Thoracic aorta (tissue), 2 donors: Measurements from ENCODE around the gene DIS3L2. TPM values are rescaled to one million over a fixed set of nuclear protein-coding genes. Genes with fewer than 3 reads are reported as not detected.
A peak's percentile ranks its signal among the peaks of the same experiment; 100 is the strongest.

ENCODE experiments used
- ATAC-seq: fragments of 150-250 bp; one replicate; pipeline ENCODE4 v1.8.0; 2017; ENCODE audit warnings: low read depth; ENCODE audit not compliant: insufficient number of reproducible peaks, low FRiP score
- DNase-seq: peaks from one replicate; pipeline ENCODE4 v3.0.0-alpha.2; 2020; ENCODE audit warnings: low spot score
- H3K27ac ChIP-seq, 2 donors: fragments of 200-600 bp; sonication (generic); 1 replicate in 1 of 2; 2 replicates in 1 of 2; pipeline ENCODE4 v1.5.1; 2016; ENCODE audit warnings: mild to moderate bottlenecking in 2 of 2, moderate library complexity in 2 of 2
- H3K27me3 ChIP-seq: fragments of 200-600 bp; sonication (generic); replicated peaks from 2 replicates; pipeline ENCODE4 v1.6.0; 2016; ENCODE audit warnings: mild to moderate bottlenecking; ENCODE audit not compliant: insufficient read depth
- H3K36me3 ChIP-seq: fragments of 200-600 bp; sonication (generic); one replicate; pipeline ENCODE4 v1.5.1; 2016
- H3K4me1 ChIP-seq, 2 donors: fragments of 200-600 bp; sonication (generic); 1 replicate in 1 of 2; 2 replicates in 1 of 2; pipeline versions ENCODE4 v1.5.1 to v1.6.0; 2016; ENCODE audit warnings: low read depth in 2 of 2, mild to moderate bottlenecking in 1 of 2; ENCODE audit not compliant: control insufficient read depth in 1 of 2
- H3K4me3 ChIP-seq: fragments of 200-600 bp; sonication (generic); 2 replicates; pipeline ENCODE4 v1.5.1; 2016; ENCODE audit warnings: mild to moderate bottlenecking
- H3K9me3 ChIP-seq: fragments of 200-600 bp; sonication (generic); 2 replicates; pipeline ENCODE4 v1.5.1; 2016
- CTCF ChIP-seq: fragments of 200-600 bp; sonication (generic); IDR thresholded peaks from one replicate; pipeline ENCODE4 v1.5.1; 2019; ENCODE audit warnings: antibody characterized with exemption
- total RNA-seq, 2 donors: library from RNA; depleted of rRNA; stranded (reverse); fragments of >200 nt; gene quantifications; one replicate each; pipeline versions ENCODE4 v1.1.0 to v1.2.3, GENCODE V29; 2016

Gene DIS3L2
- total RNA-seq, 2 donors from 2014 or later: 26.4 to 32.5 TPM

- DNase-seq (no peak), ATAC-seq (no peak)
- Histone ChIP-seq H3K27me3 (no peaks in the 10 kb centered on the region), H3K4me1 (no peaks in the 10 kb centered on the region), H3K36me3 (no peaks in the 10 kb centered on the region), H3K27ac (no peak overlapping the region), H3K9me3 (no peaks in the 10 kb centered on the region), H3K4me3 (no peak overlapping the region)
- no peak for TF ChIP-seq CTCF
Observed at GRCh38 chr2:232138441-232138840, 176.9 kb downstream of the DIS3L2 start.

- no peak overlapping the region for H3K27ac ChIP-seq
- DNase-seq: no peak
- no peak overlapping the region for H3K4me3 ChIP-seq
- ATAC-seq: no peak
- H3K4me1 ChIP-seq: no peaks in the 10 kb centered on the region
- no peaks in the 10 kb centered on the region for H3K27me3 ChIP-seq
- H3K9me3 ChIP-seq: no peaks in the 10 kb centered on the region
- TF ChIP-seq CTCF: no peak
- H3K36me3 ChIP-seq: no peaks in the 10 kb centered on the region
Observed at GRCh38 chr2:232139171-232139594, 177.7 kb downstream of the DIS3L2 start.

GRCh38 chr2:232139786-232140562 is 178.5 kb downstream of the DIS3L2 start:
- H3K9me3 ChIP-seq: no peaks in the 10 kb centered on the region
- DNase-seq (no peak), ATAC-seq (no peak)
- no peaks in the 10 kb centered on the region for H3K36me3 ChIP-seq
- no peak for TF ChIP-seq CTCF
- H3K4me3 ChIP-seq: no peak overlapping the region
- H3K27ac ChIP-seq: no peak overlapping the region
- no peaks in the 10 kb centered on the region for H3K4me1 ChIP-seq
- no peaks in the 10 kb centered on the region for H3K27me3 ChIP-seq

DNA sequence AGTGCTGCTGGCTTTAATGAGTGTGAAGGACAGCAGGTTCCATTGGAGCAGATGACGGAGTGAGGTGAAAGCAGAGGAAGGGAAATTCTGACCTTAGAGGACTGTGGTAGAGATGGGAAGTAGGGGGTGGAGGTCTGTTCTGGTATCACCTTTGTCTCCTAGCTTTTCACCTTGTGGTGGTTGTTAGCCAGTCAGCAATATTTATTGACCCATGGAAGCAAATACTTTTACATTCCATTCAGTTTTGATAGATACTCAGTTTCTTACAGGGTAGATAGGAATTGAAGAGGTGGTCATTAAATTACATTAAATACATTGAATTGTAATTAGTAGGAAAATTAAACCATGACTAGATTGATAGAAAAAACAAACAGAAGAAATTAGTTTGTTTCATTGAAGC is 180.1 kb downstream of the DIS3L2 start:
- TF ChIP-seq CTCF: no peak
- Histone ChIP-seq H3K36me3 (no peaks in the 10 kb centered on the region), H3K27me3 (no peaks in the 10 kb centered on the region), H3K27ac (no peak overlapping the region), H3K4me1 (no peaks in the 10 kb centered on the region), H3K4me3 (no peak overlapping the region), H3K9me3 (no peaks in the 10 kb centered on the region)
- ATAC-seq (no peak), DNase-seq (no peak)

GRCh38 chr2:232142049-232142448 is 180.5 kb downstream of the DIS3L2 start:
- Histone ChIP-seq H3K27me3 (no peaks in the 10 kb centered on the region), H3K27ac (no peak overlapping the region), H3K36me3 (no peaks in the 10 kb centered on the region), H3K9me3 (no peaks in the 10 kb centered on the region), H3K4me1 (no peaks in the 10 kb centered on the region), H3K4me3 (no peak overlapping the region)
- no peak for DNase-seq
- peak; percentile 38 for TF ChIP-seq CTCF
- ATAC-seq: no peak
